Thyroid gland (tissue), 4 donors: Measurements from ENCODE around the gene PHACTR3. TPM values are rescaled to one million over a fixed set of nuclear protein-coding genes. Genes with fewer than 3 reads are reported as not detected.

Experiments used
- DNase-seq, 2 donors: peaks; one replicate each; pipeline ENCODE4 v3.0.0-alpha.2; 2019
- H3K27ac ChIP-seq, 3 donors: fragments of 200-600 bp; sonication (generic); 1 replicate in 2 of 3; 2 replicates in 1 of 3; pipeline ENCODE4 v1.5.1; 2016 to 2019; ENCODE audit warnings: mild to moderate bottlenecking in 1 of 3, moderate library complexity in 1 of 3
- H3K27me3 ChIP-seq: fragments of 200-600 bp; sonication (generic); one replicate; pipeline ENCODE4 v1.5.1; 2019
- H3K36me3 ChIP-seq, 2 donors: fragments of 200-600 bp; sonication (generic); one replicate each; pipeline ENCODE4 v1.5.1; 2016 to 2019
- H3K4me1 ChIP-seq, 2 donors: fragments of 200-600 bp; sonication (generic); one replicate each; pipeline ENCODE4 v1.5.1; 2017 to 2019
- H3K4me3 ChIP-seq, 3 donors: fragments of 200-600 bp; sonication (generic); replicated peaks in 1 of 3; 1 replicate in 2 of 3; 2 replicates in 1 of 3; pipeline ENCODE4 v1.5.1; 2016; ENCODE audit warnings: mild to moderate bottlenecking in 1 of 3
- H3K9me3 ChIP-seq: fragments of 200-600 bp; sonication (generic); one replicate; pipeline ENCODE4 v1.5.1; 2017
- CTCF ChIP-seq, 6 experiments: fragments of 200-600 bp in 3 of 6; fragments of 450-650 bp in 3 of 6; sonication (generic) in 3 of 6; IDR thresholded peaks; one replicate each; pipeline ENCODE4 v1.5.1; 2016 to 2019; ENCODE audit warnings: antibody characterized with exemption in 6 of 6, mild to moderate bottlenecking in 2 of 6, inconsistent platforms in 1 of 6, moderate library complexity in 1 of 6
- POLR2A ChIP-seq, 2 donors: fragments of 450-650 bp; IDR thresholded peaks; one replicate each; pipeline ENCODE4 v1.6.1; 2017; ENCODE audit warnings: antibody characterized with exemption in 2 of 2, mild to moderate bottlenecking in 2 of 2, moderate library complexity in 1 of 2
- WGBS, 2 donors: methylation state at CpG; one replicate each; pipeline ENCODE4 v1.1.5; 2017; 5-methylcytosine and 5-hydroxymethylcytosine counted together
- intact Hi-C: fragments of 100-400 bp; cut with DNase I; formaldehyde crosslinking; loops from one replicate; pipeline ENCODE4 v1.15.1; 2023
- total RNA-seq, 4 donors: library from RNA; depleted of rRNA; stranded (reverse); fragments of >200 nt; gene quantifications; one replicate each; pipeline ENCODE4 v1.2.3, GENCODE V29; 2016

Gene PHACTR3
- total RNA-seq, 4 donors from 2014 or later, result 2.4 TPM; not detected in 3

- TF ChIP-seq CTCF (IDR thresholded peaks at IDR 0.05) (no peak), POLR2A (IDR thresholded peaks at IDR 0.05) (no peak)
- Histone ChIP-seq H3K4me3 (no peak overlapping the region), H3K27me3 (no peaks in the 10 kb centered on the region), H3K9me3 (no peaks in the 10 kb centered on the region), H3K4me1 (no peaks in the 10 kb centered on the region), H3K36me3 (no peaks in the 10 kb centered on the region), H3K27ac (no peak overlapping the region)
- 88 to 93% methylated on average over 3 of the region's 3 CpGs for WGBS, 2 donors
- no peak for DNase-seq
- intact Hi-C loops, result no loop called here
Measured at GRCh38 chr20:59866338-59866737, 262.0 kb downstream of the PHACTR3 start.

GRCh38 chr20:59871096-59871495 is 266.8 kb downstream of the PHACTR3 start:
- TF ChIP-seq CTCF (IDR thresholded peaks at IDR 0.05), result no peak
- no peak for TF ChIP-seq POLR2A (IDR thresholded peaks at IDR 0.05)
- Histone ChIP-seq H3K27ac (no peak overlapping the region), H3K36me3 (no peaks in the 10 kb centered on the region), H3K27me3 (no peaks in the 10 kb centered on the region), H3K4me3 (no peak overlapping the region), H3K9me3 (no peaks in the 10 kb centered on the region), H3K4me1 (no peaks in the 10 kb centered on the region)
- DNase-seq, result no peak
- intact Hi-C loops, result no loop called here
- WGBS, 2 donors, result 87 to 91% methylated on average over 1 of the region's 1 CpG

- no peak for DNase-seq
- WGBS, 2 donors, result 97 to 100% methylated on average over 1 of the region's 1 CpG
Measured at GRCh38 chr20:59873409-59873808, 269.1 kb downstream of the PHACTR3 start.

GRCh38 chr20:59880198-59880597 is 275.9 kb downstream of the PHACTR3 start:
- Histone ChIP-seq H3K36me3 (no peaks in the 10 kb centered on the region), H3K9me3 (no peaks in the 10 kb centered on the region), H3K27ac (no peak overlapping the region), H3K27me3 (no peaks in the 10 kb centered on the region), H3K4me1 (no peaks in the 10 kb centered on the region), H3K4me3 (no peak overlapping the region)
- no peak for DNase-seq
- TF ChIP-seq POLR2A (IDR thresholded peaks at IDR 0.05) (no peak), CTCF (IDR thresholded peaks at IDR 0.05) (no peak)
- intact Hi-C loops, result no loop called here
- 84 to 90% methylated on average over 1 of the region's 1 CpG for WGBS, 2 donors

More at GRCh38 chr20:59873409-59873808, 269.1 kb downstream of the PHACTR3 start:
- Histone ChIP-seq H3K36me3 (no peaks in the 10 kb centered on the region), H3K9me3 (no peaks in the 10 kb centered on the region), H3K27ac (no peak overlapping the region), H3K27me3 (no peaks in the 10 kb centered on the region), H3K4me1 (no peaks in the 10 kb centered on the region), H3K4me3 (no peak overlapping the region)
- no peak for TF ChIP-seq POLR2A (IDR thresholded peaks at IDR 0.05)
- TF ChIP-seq CTCF (IDR thresholded peaks at IDR 0.05), result no peak
- intact Hi-C loops, result no loop called here

GRCh38 chr20:59884494-59884893 is 280.2 kb downstream of the PHACTR3 start:
- TF ChIP-seq CTCF (IDR thresholded peaks at IDR 0.05) (no peak), POLR2A (IDR thresholded peaks at IDR 0.05) (no peak)
- 93 to 94% methylated on average over 3 of the region's 3 CpGs for WGBS, 2 donors

More at GRCh38 chr20:59884494-59884893, 280.2 kb downstream of the PHACTR3 start:
- Histone ChIP-seq H3K27me3 (no peaks in the 10 kb centered on the region), H3K4me1 (no peaks in the 10 kb centered on the region), H3K9me3 (no peaks in the 10 kb centered on the region), H3K27ac (no peak overlapping the region), H3K4me3 (no peak overlapping the region), H3K36me3 (no peaks in the 10 kb centered on the region)
- no peak for DNase-seq
- intact Hi-C loops, result no loop called here
